H9 (cell line): Measurements from ENCODE around the gene DBNDD1. TPM values are rescaled to one million over a fixed set of nuclear protein-coding genes. Genes with fewer than 3 reads are reported as not detected.

Experiments used
- DNase-seq: peaks from one replicate; pipeline ENCODE4 v3.0.0-alpha.2; 2017
- H2AFZ ChIP-seq: one replicate; pipeline ENCODE4 v1.6.1; 2013; ENCODE audit warnings: mild to moderate bottlenecking, low read length, control low read depth, moderate library complexity
- H2AK5ac ChIP-seq: 2 replicates; pipeline ENCODE4 v1.6.1; 2013; ENCODE audit warnings: low read length, control low read depth, mixed read lengths; ENCODE audit not compliant: insufficient read length
- H2BK120ac ChIP-seq: one replicate; pipeline ENCODE4 v1.6.1; 2013; ENCODE audit warnings: low read depth, mild to moderate bottlenecking, low read length, control low read depth, inconsistent platforms; ENCODE audit not compliant: poor library complexity, severe bottlenecking
- H2BK12ac ChIP-seq: 2 replicates; pipeline ENCODE4 v1.6.1; 2013; ENCODE audit warnings: low read length, control low read depth, mixed read lengths, low read depth; ENCODE audit not compliant: insufficient read length
- H2BK15ac ChIP-seq: 2 replicates; pipeline ENCODE4 v1.6.1; 2013; ENCODE audit warnings: low read depth, low read length, control low read depth
- H2BK20ac ChIP-seq: one replicate; pipeline ENCODE4 v1.6.1; 2013; ENCODE audit warnings: low read depth, mild to moderate bottlenecking, low read length, control low read depth, inconsistent platforms; ENCODE audit not compliant: poor library complexity, severe bottlenecking
- H2BK5ac ChIP-seq: 2 replicates; pipeline ENCODE4 v1.6.1; 2013; ENCODE audit warnings: low read length, control low read depth, mixed read lengths; ENCODE audit not compliant: insufficient read length
- H3K14ac ChIP-seq: 2 replicates; pipeline ENCODE4 v1.6.1; 2013; ENCODE audit warnings: low read length, control low read depth; ENCODE audit not compliant: insufficient read depth
- H3K18ac ChIP-seq: 2 replicates; pipeline ENCODE4 v1.6.1; 2013; ENCODE audit warnings: low read depth, mild to moderate bottlenecking, mixed read lengths, low read length, control low read depth; ENCODE audit not compliant: insufficient read length
- H3K23ac ChIP-seq: 2 replicates; pipeline ENCODE4 v1.6.1; 2013; ENCODE audit warnings: low read length, control low read depth, mixed read lengths, low read depth; ENCODE audit not compliant: insufficient read length
- H3K23me2 ChIP-seq: 2 replicates; pipeline ENCODE4 v1.6.1; 2013; ENCODE audit warnings: low read depth, mild to moderate bottlenecking, mixed read lengths, low read length, control low read depth; ENCODE audit not compliant: insufficient read length, poor library complexity, severe bottlenecking
- H3K27ac ChIP-seq: 2 replicates; pipeline ENCODE4 v1.5.1; 2013; ENCODE audit warnings: low read length, control low read depth, mixed read lengths, low read depth; ENCODE audit not compliant: insufficient read length
- H3K27me3 ChIP-seq: 2 replicates; pipeline ENCODE4 v1.6.1; 2013; ENCODE audit warnings: low read length, control low read depth, inconsistent platforms; ENCODE audit not compliant: insufficient read depth
- H3K4ac ChIP-seq: 2 replicates; pipeline ENCODE4 v1.6.1; 2013; ENCODE audit warnings: low read depth, mild to moderate bottlenecking, control low read depth, inconsistent platforms, low read length, moderate library complexity
- H3K4me1 ChIP-seq: 2 replicates; pipeline ENCODE4 v1.6.1; 2013; ENCODE audit warnings: low read length, control low read depth, inconsistent platforms; ENCODE audit not compliant: insufficient read depth
- H3K4me2 ChIP-seq: 2 replicates; pipeline ENCODE4 v1.6.1; 2013; ENCODE audit warnings: low read length, control low read depth, mixed read lengths; ENCODE audit not compliant: insufficient read length, insufficient read depth
- H3K56ac ChIP-seq: 2 replicates; pipeline ENCODE4 v1.6.1; 2013; ENCODE audit warnings: low read depth, mild to moderate bottlenecking, mixed read lengths, low read length, control low read depth; ENCODE audit not compliant: insufficient read length
- H3K79me1 ChIP-seq: 2 replicates; pipeline ENCODE4 v1.6.1; 2013; ENCODE audit warnings: low read depth, mild to moderate bottlenecking, moderate library complexity, low read length, control low read depth, inconsistent platforms; ENCODE audit not compliant: insufficient read depth, poor library complexity, severe bottlenecking
- H3K79me2 ChIP-seq: 2 replicates; pipeline ENCODE4 v1.6.1; 2013; ENCODE audit warnings: low read length, control low read depth, inconsistent platforms; ENCODE audit not compliant: insufficient read depth
- H3K9ac ChIP-seq: 2 replicates; pipeline ENCODE4 v1.6.1; 2013; ENCODE audit warnings: low read length, control low read depth, mixed read lengths; ENCODE audit not compliant: insufficient read length; ENCODE audit errors: extremely low read depth
- H3K9me3 ChIP-seq: one replicate; pipeline ENCODE4 v1.6.1; 2013; ENCODE audit warnings: low read depth, low read length, inconsistent platforms; ENCODE audit not compliant: control insufficient read depth
- H3T11ph ChIP-seq: one replicate; pipeline ENCODE4 v1.6.1; 2013; ENCODE audit warnings: mild to moderate bottlenecking, low read length, control low read depth, inconsistent platforms
- H4K20me1 ChIP-seq: one replicate; pipeline ENCODE4 v1.6.1; 2013; ENCODE audit not compliant: control insufficient read depth, insufficient read length, insufficient read depth
- H4K5ac ChIP-seq: 2 replicates; pipeline ENCODE4 v1.6.1; 2013; ENCODE audit warnings: low read depth, mild to moderate bottlenecking, mixed read lengths, low read length, control low read depth; ENCODE audit not compliant: insufficient read length
- H4K8ac ChIP-seq: replicated peaks from 2 replicates; pipeline ENCODE4 v1.6.1; 2013; ENCODE audit warnings: low read length, control low read depth, mixed read lengths, low read depth; ENCODE audit not compliant: insufficient read length
- H4K91ac ChIP-seq: 2 replicates; pipeline ENCODE4 v1.6.1; 2013; ENCODE audit warnings: low read depth, mild to moderate bottlenecking, moderate library complexity, mixed read lengths, low read length, control low read depth; ENCODE audit not compliant: insufficient read length
- H3K27ac Mint-ChIP-seq, 3 experiments: 2 replicates in 2 of 3; 3 replicates in 1 of 3; pipeline ENCODE4 v1.8.0; 2020 to 2021; ENCODE audit warnings: mixed read lengths in 3 of 3, mild to moderate bottlenecking in 1 of 3, moderate library complexity in 1 of 3
- H3K27me3 Mint-ChIP-seq: 2 replicates; pipeline ENCODE4 v1.8.0; 2021; ENCODE audit warnings: low read depth, mild to moderate bottlenecking, moderate library complexity, mixed read lengths
- H3K36me3 Mint-ChIP-seq, 3 experiments: 2 replicates in 2 of 3; 3 replicates in 1 of 3; pipeline ENCODE4 v1.8.0; 2020 to 2021; ENCODE audit warnings: low read depth in 3 of 3, mixed read lengths in 3 of 3; ENCODE audit not compliant: insufficient read depth in 1 of 3
- H3K4me1 Mint-ChIP-seq, 2 experiments: 2 replicates each; pipeline ENCODE4 v1.8.0; 2020; ENCODE audit warnings: mixed read lengths in 2 of 2
- H3K4me3 Mint-ChIP-seq, 2 experiments: 2 replicates in 1 of 2; 3 replicates in 1 of 2; pipeline ENCODE4 v1.8.0; 2020 to 2021; ENCODE audit warnings: mild to moderate bottlenecking in 2 of 2, mixed read lengths in 2 of 2, moderate library complexity in 1 of 2
- H3K9me3 Mint-ChIP-seq, 2 experiments: 2 replicates in 1 of 2; 3 replicates in 1 of 2; pipeline ENCODE4 v1.8.0; 2020; ENCODE audit warnings: mild to moderate bottlenecking in 2 of 2, mixed read lengths in 2 of 2, moderate library complexity in 1 of 2
- CTCF ChIP-seq: fragments of 200-600 bp; sonication (generic); conservative IDR thresholded peaks from 3 replicates; pipeline ENCODE4 v1.8.0; 2021; ENCODE audit warnings: antibody characterized with exemption, mild to moderate bottlenecking
- WGBS: extraction: QIAGEN DNeasy Blood & Tissue Kit; methylation state at CpG from one replicate; pipeline ENCODE4 v1.1.7; 2013; ENCODE audit warnings: missing lambda C conversion rate, low lambda C conversion rate, mixed read lengths; ENCODE audit not compliant: insufficient read length; ENCODE audit errors: extremely low coverage; 5-methylcytosine and 5-hydroxymethylcytosine counted together
- total RNA-seq: library from RNA; stranded (reverse); gene quantifications from 2 replicates; pipeline ENCODE4 v1.2.1, GENCODE V29; 2021

DBNDD1 gene
- total RNA-seq, 1 experiment from 2014 or later = 87.3 TPM

- Histone ChIP-seq H3K9ac (no peak overlapping the region), H3K4me1 (peaks cover 2% of the 10 kb centered on the region; the same call in 1 of the 2 replicates), H3T11ph (no peak overlapping the region), H4K8ac (no peak overlapping the region), H3K27me3 (no peaks in the 10 kb centered on the region), H3K18ac (no peak overlapping the region), H2BK120ac (no peak overlapping the region), H3K79me1 (no peaks in the 10 kb centered on the region), H2AK5ac (no peak overlapping the region), H3K79me2 (no peaks in the 10 kb centered on the region), H3K56ac (no peak overlapping the region), H4K20me1 (no peaks in the 10 kb centered on the region), H3K23ac (no peak overlapping the region), H3K14ac (no peak overlapping the region), H3K4ac (no peak overlapping the region), H4K5ac (no peak overlapping the region), H3K23me2 (no peaks in the 10 kb centered on the region), H2BK5ac (no peak overlapping the region), H2BK15ac (no peak overlapping the region), H2AFZ (no peak overlapping the region), H2BK20ac (no peak overlapping the region), H3K4me2 (no peak overlapping the region), H3K27ac (no peak overlapping the region), H2BK12ac (no peak overlapping the region), H4K91ac (no peak overlapping the region), H3K9me3 (no peaks in the 10 kb centered on the region)
- Mint-ChIP-seq H3K27me3 (no peaks in the 10 kb centered on the region), H3K4me3 (no peak overlapping the region), H3K36me3 (peaks cover 13 to 43% (median 37%) of the 10 kb centered on the region in 3 experiments; a peak in 6 of 7 replicates), H3K4me1 (peaks cover 24 to 28% of the 10 kb centered on the region in 2 experiments), H3K9me3 (no peaks in the 10 kb centered on the region), H3K27ac (no peak overlapping the region)
- no CpG with 5 or more reads among the region's 19 CpGs for WGBS
- no peak for DNase-seq
- TF ChIP-seq CTCF = no peak
Observed at GRCh38 chr16:90031186-90031930, 12.1 kb upstream of the DBNDD1 start.
